ENCODE data around the gene ANTKMT.
A peak's percentile ranks its signal among the peaks of the same experiment; 100 is the strongest.

The ANTKMT gene

GRCh38 chr16:722835-723633 is 2.1 kb downstream of the ANTKMT start:
- no peak for DNase-seq (ENCODE audit: low spot score)
- no peak overlapping the region for H3K23ac ChIP-seq (ENCODE audit: low read depth, low read length, poor library complexity)
- no peak overlapping the region for H2AFZ ChIP-seq (ENCODE audit: low read length)
- no peak overlapping the region for H3K4me3 ChIP-seq (ENCODE audit: low read length in 2 of 2)
- H3K9ac ChIP-seq (ENCODE audit: low read depth, low read length, poor library complexity): no peak overlapping the region
- no peak overlapping the region for H3K18ac ChIP-seq (ENCODE audit: low read length)
- H2BK12ac ChIP-seq (ENCODE audit: low read length): no peak overlapping the region
- no peak overlapping the region for H4K91ac ChIP-seq (ENCODE audit: low read depth, low read length, poor library complexity)
- peaks cover 30 to 37% of the 10 kb centered on the region in 2 donors for H3K4me1 ChIP-seq (ENCODE audit: control insufficient read depth in 2 of 2, insufficient read depth in 1 of 2, low read depth in 1 of 2, low read length in 2 of 2)
- no peak overlapping the region for H2BK120ac ChIP-seq (ENCODE audit: low read depth, low read length)
- no peak overlapping the region for H3K4me2 ChIP-seq (ENCODE audit: insufficient read depth, low read length, poor library complexity, severe bottlenecking)
- H2BK15ac ChIP-seq (ENCODE audit: low read length): no peak overlapping the region
- peaks cover 24% of the 10 kb centered on the region for H3K79me1 ChIP-seq (ENCODE audit: low read depth, low read length)
- no CpG with 5 or more reads among the region's 24 CpGs for WGBS, 2 donors (ENCODE audit: extremely low coverage in 2 of 2, insufficient read length in 2 of 2, insufficient replicate concordance in 1 of 2)
- H2BK5ac ChIP-seq (ENCODE audit: low read length): peak overlapping the region; percentile 16
- H3K27ac ChIP-seq (replicated peaks; ENCODE audit: low read length): no peak overlapping the region
- no peaks in the 10 kb centered on the region for H3K9me3 ChIP-seq (replicated peaks in 1 of 2; ENCODE audit: control insufficient read depth in 2 of 2, insufficient read depth in 1 of 2, low read depth in 1 of 2, low read length in 2 of 2)
- no peak overlapping the region for H4K8ac ChIP-seq (ENCODE audit: low read depth, low read length)
- H3K4ac ChIP-seq (ENCODE audit: low read length): no peak overlapping the region
- peaks cover 0 to 13% (median 0%) of the 10 kb centered on the region in 3 experiments for H3K27me3 ChIP-seq (ENCODE audit: control insufficient read depth in 3 of 3, insufficient read depth in 3 of 3, low read depth in 1 of 3, low read length in 3 of 3)
- H2AK5ac ChIP-seq (ENCODE audit: low read depth, low read length): peak overlapping the region; percentile 61
- no peak overlapping the region for H3K14ac ChIP-seq (ENCODE audit: low read length)
- peaks cover 4 to 14% of the 10 kb centered on the region in 2 donors for H3K36me3 ChIP-seq (replicated peaks in 1 of 2; ENCODE audit: control insufficient read depth in 2 of 2, insufficient read depth in 2 of 2, low read length in 2 of 2)

DNA sequence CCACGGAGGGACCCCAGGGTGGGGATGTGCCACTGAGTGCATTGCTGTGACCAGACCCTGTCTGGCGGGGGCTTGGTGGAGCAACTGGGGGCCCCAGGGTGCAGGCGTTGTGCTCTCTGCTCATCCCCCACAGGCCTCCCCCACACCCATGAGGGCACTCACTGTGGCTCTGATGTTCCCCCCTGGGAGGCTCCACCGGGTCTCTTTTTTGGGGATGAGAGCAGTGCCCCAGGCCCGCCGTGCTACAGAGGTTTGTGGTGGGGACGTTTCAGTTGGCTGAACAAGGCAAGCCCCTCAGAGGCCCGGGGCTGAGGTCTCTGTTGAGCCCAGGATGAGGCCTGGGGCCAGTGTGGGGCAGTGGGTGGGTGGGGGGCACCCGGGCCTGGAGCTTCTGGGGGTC is 2.7 kb downstream of the ANTKMT start:
- H3K27ac ChIP-seq (replicated peaks; ENCODE audit: low read length): no peak overlapping the region

DNA sequence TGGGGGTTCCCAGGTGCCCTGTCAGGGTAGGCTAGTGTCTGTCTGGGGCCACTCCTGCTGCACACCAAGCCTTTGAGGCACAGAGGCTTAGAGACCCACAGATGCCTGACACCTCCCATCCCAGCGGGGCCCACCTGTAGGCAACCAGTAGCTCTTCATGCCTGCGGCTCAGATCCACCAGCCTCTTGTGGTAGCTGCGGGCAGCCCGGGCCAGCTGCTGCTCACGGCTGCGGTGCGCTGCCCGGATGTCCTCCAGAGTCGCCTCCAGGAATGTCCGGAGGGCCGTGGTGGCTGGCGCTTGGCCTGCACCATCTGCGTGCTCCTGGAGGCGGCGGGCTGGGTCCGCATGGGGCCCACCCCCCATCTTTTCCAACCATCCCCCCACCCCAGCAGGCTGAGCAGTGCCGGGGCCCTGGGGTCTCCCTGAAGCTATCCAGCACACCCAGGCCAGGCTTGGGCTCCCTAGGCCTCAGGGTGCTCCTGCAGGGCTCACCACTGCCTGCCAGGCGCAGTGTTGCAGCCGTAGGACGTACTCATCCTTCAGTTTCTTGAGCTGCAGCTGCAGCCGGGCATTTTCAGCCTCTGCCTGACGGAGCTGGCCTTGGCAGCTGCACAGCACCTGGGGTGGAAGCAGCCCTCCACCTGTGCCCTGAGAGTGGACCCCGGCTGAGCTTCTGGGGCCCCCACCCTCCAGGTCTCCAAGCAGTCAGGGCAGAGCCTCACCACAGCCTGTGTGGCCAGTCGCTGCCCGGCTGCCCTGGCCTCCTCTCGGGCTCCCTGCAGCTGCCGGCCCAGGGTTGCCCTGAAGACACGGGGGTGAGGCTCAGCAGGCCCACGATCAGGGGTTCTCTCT is 3.5 kb downstream of the ANTKMT start:
- Histone ChIP-seq H3K4me3 (ENCODE audit: low read length in 2 of 2) (no peak overlapping the region), H3K23ac (ENCODE audit: low read depth, low read length, poor library complexity) (peak overlapping the region; percentile 80), H4K91ac (ENCODE audit: low read depth, low read length, poor library complexity) (no peak overlapping the region), H3K27me3 (ENCODE audit: control insufficient read depth in 3 of 3, insufficient read depth in 3 of 3, low read depth in 1 of 3, low read length in 3 of 3) (peaks cover 0 to 16% (median 0%) of the 10 kb centered on the region in 3 experiments), H3K14ac (ENCODE audit: low read length) (peak overlapping the region; percentile 38), H2BK5ac (ENCODE audit: low read length) (peak overlapping the region; percentile 66), H2AK5ac (ENCODE audit: low read depth, low read length) (peak overlapping the region; percentile 92), H2BK120ac (ENCODE audit: low read depth, low read length) (no peak overlapping the region), H3K4me2 (ENCODE audit: insufficient read depth, low read length, poor library complexity, severe bottlenecking) (no peak overlapping the region), H3K9me3 (replicated peaks in 1 of 2; ENCODE audit: control insufficient read depth in 2 of 2, insufficient read depth in 1 of 2, low read depth in 1 of 2, low read length in 2 of 2) (no peaks in the 10 kb centered on the region), H3K9ac (ENCODE audit: low read depth, low read length, poor library complexity) (no peak overlapping the region), H3K18ac (ENCODE audit: low read length) (peak overlapping the region; percentile 17), H3K36me3 (replicated peaks in 1 of 2; ENCODE audit: control insufficient read depth in 2 of 2, insufficient read depth in 2 of 2, low read length in 2 of 2) (peaks cover 2 to 4% of the 10 kb centered on the region in 2 donors), H3K27ac (replicated peaks; ENCODE audit: low read length) (no peak overlapping the region), H3K79me1 (ENCODE audit: low read depth, low read length) (peaks cover 13% of the 10 kb centered on the region), H2BK15ac (ENCODE audit: low read length) (no peak overlapping the region), H3K4me1 (ENCODE audit: control insufficient read depth in 2 of 2, insufficient read depth in 1 of 2, low read depth in 1 of 2, low read length in 2 of 2) (peaks cover 23% of the 10 kb centered on the region in 2 donors), H2BK12ac (ENCODE audit: low read length) (peak overlapping the region; percentile 30), H2AFZ (ENCODE audit: low read length) (no peak overlapping the region), H4K8ac (ENCODE audit: low read depth, low read length) (peak overlapping the region; percentile 65), H3K4ac (ENCODE audit: low read length) (no peak overlapping the region)
- WGBS, 2 donors (ENCODE audit: extremely low coverage in 2 of 2, insufficient read length in 2 of 2, insufficient replicate concordance in 1 of 2): no CpG with 5 or more reads among the region's 29 CpGs
- no peak for DNase-seq (ENCODE audit: low spot score)

More for the DNA sequence above, 2.7 kb downstream of the ANTKMT start:
- Histone ChIP-seq H3K9me3 (replicated peaks in 1 of 2; ENCODE audit: control insufficient read depth in 2 of 2, insufficient read depth in 1 of 2, low read depth in 1 of 2, low read length in 2 of 2) (no peaks in the 10 kb centered on the region), H2BK120ac (ENCODE audit: low read depth, low read length) (no peak overlapping the region), H4K8ac (ENCODE audit: low read depth, low read length) (no peak overlapping the region), H2BK12ac (ENCODE audit: low read length) (no peak overlapping the region), H3K9ac (ENCODE audit: low read depth, low read length, poor library complexity) (no peak overlapping the region), H3K4ac (ENCODE audit: low read length) (no peak overlapping the region), H3K14ac (ENCODE audit: low read length) (no peak overlapping the region), H3K36me3 (replicated peaks in 1 of 2; ENCODE audit: control insufficient read depth in 2 of 2, insufficient read depth in 2 of 2, low read length in 2 of 2) (peaks cover 4 to 7% of the 10 kb centered on the region in 2 donors), H2BK5ac (ENCODE audit: low read length) (peak overlapping the region; percentile 16), H3K79me1 (ENCODE audit: low read depth, low read length) (peaks cover 19% of the 10 kb centered on the region), H3K4me1 (ENCODE audit: control insufficient read depth in 2 of 2, insufficient read depth in 1 of 2, low read depth in 1 of 2, low read length in 2 of 2) (peaks cover 27 to 30% of the 10 kb centered on the region in 2 donors), H3K4me3 (ENCODE audit: low read length in 2 of 2) (no peak overlapping the region), H3K27me3 (ENCODE audit: control insufficient read depth in 3 of 3, insufficient read depth in 3 of 3, low read depth in 1 of 3, low read length in 3 of 3) (peaks cover 0 to 16% (median 0%) of the 10 kb centered on the region in 3 experiments), H3K4me2 (ENCODE audit: insufficient read depth, low read length, poor library complexity, severe bottlenecking) (no peak overlapping the region), H3K23ac (ENCODE audit: low read depth, low read length, poor library complexity) (no peak overlapping the region), H2BK15ac (ENCODE audit: low read length) (no peak overlapping the region), H2AK5ac (ENCODE audit: low read depth, low read length) (no peak overlapping the region), H4K91ac (ENCODE audit: low read depth, low read length, poor library complexity) (no peak overlapping the region), H2AFZ (ENCODE audit: low read length) (no peak overlapping the region), H3K18ac (ENCODE audit: low read length) (no peak overlapping the region)
- WGBS, 2 donors (ENCODE audit: extremely low coverage in 2 of 2, insufficient read length in 2 of 2, insufficient replicate concordance in 1 of 2): no CpG with 5 or more reads among the region's 9 CpGs
- DNase-seq (ENCODE audit: low spot score): no peak

DNA sequence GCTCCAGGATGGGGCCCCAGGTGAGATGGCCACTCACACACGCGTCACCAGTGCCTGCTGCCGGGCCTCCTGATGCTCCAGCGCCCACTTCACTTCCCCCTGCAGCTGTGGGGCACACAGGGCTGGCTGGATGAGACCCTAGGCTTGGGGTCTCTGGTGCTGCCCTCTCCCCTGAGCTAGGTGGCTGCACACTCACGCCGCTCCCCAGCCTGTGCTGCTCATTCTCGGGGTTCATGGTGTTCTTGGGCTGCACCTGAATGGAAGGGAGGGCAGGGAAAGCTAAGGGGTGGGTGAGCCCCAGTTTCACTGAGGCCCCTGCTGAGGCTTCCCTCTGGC is 4.1 kb downstream of the ANTKMT start:
- Histone ChIP-seq H3K18ac (ENCODE audit: low read length) (peak overlapping the region; percentile 38), H3K23ac (ENCODE audit: low read depth, low read length, poor library complexity) (peak overlapping the region; percentile 80), H3K4me2 (ENCODE audit: insufficient read depth, low read length, poor library complexity, severe bottlenecking) (no peak overlapping the region), H3K4ac (ENCODE audit: low read length) (no peak overlapping the region), H4K91ac (ENCODE audit: low read depth, low read length, poor library complexity) (no peak overlapping the region), H2AFZ (ENCODE audit: low read length) (no peak overlapping the region), H4K8ac (ENCODE audit: low read depth, low read length) (peak overlapping the region; percentile 65), H2BK120ac (ENCODE audit: low read depth, low read length) (no peak overlapping the region), H3K9ac (ENCODE audit: low read depth, low read length, poor library complexity) (no peak overlapping the region), H3K9me3 (replicated peaks in 1 of 2; ENCODE audit: control insufficient read depth in 2 of 2, insufficient read depth in 1 of 2, low read depth in 1 of 2, low read length in 2 of 2) (no peaks in the 10 kb centered on the region), H2BK12ac (ENCODE audit: low read length) (peak overlapping the region; percentile 30), H2AK5ac (ENCODE audit: low read depth, low read length) (peak overlapping the region; percentile 92), H3K36me3 (replicated peaks in 1 of 2; ENCODE audit: control insufficient read depth in 2 of 2, insufficient read depth in 2 of 2, low read length in 2 of 2) (peaks cover 2 to 4% of the 10 kb centered on the region in 2 donors), H3K79me1 (ENCODE audit: low read depth, low read length) (peaks cover 10% of the 10 kb centered on the region), H2BK15ac (ENCODE audit: low read length) (peak overlapping the region; percentile 1), H3K27ac (replicated peaks; ENCODE audit: low read length) (no peak overlapping the region), H3K4me3 (ENCODE audit: low read length in 2 of 2) (no peak overlapping the region), H3K14ac (ENCODE audit: low read length) (no peak overlapping the region), H3K4me1 (ENCODE audit: control insufficient read depth in 2 of 2, insufficient read depth in 1 of 2, low read depth in 1 of 2, low read length in 2 of 2) (peaks cover 17 to 18% of the 10 kb centered on the region in 2 donors), H3K27me3 (ENCODE audit: control insufficient read depth in 3 of 3, insufficient read depth in 3 of 3, low read depth in 1 of 3, low read length in 3 of 3) (peaks cover 0 to 16% (median 0%) of the 10 kb centered on the region in 3 experiments), H2BK5ac (ENCODE audit: low read length) (peak overlapping the region; percentile 66)
- WGBS, 2 donors (ENCODE audit: extremely low coverage in 2 of 2, insufficient read length in 2 of 2, insufficient replicate concordance in 1 of 2): no CpG with 5 or more reads among the region's 7 CpGs
- DNase-seq (ENCODE audit: low spot score): no peak
